Stimulated activated CD4-positive, alpha-beta T cell treated with anti-CD3 and anti-CD28 coated beads, Interleukin-12 subunit alpha, Interleukin-12 subunit beta, amount 100 ng/mL, for 24 hours (primary cell): ENCODE data around the gene CRYBG1.
"Not testable (repeated sequence)": the region's sequence is repeated elsewhere in the genome, so short reads cannot be mapped to it uniquely, and the experiment has no call there.

Experiments
- DNase-seq, 2 experiments: peaks; one replicate each; pipeline ENCODE4 v3.0.0-alpha.2; 2020; ENCODE audit warnings: low read depth in 2 of 2

Gene CRYBG1

GRCh38 chr6:106508834-106509233, 148.3 kb downstream of the CRYBG1 start:
- DNase-seq, result no peak

GRCh38 chr6:106509420-106510089, 149.0 kb downstream of the CRYBG1 start:
- no peak for DNase-seq

- peak in 1 of 2 experiments; percentile 66 for DNase-seq
Observed at GRCh38 chr6:106510090-106510970, 149.8 kb downstream of the CRYBG1 start.

GRCh38 chr6:106511288-106512047, 151.0 kb downstream of the CRYBG1 start:
- DNase-seq, result no peak

- peak; percentile 52 to 68 for DNase-seq
Observed at GRCh38 chr6:106512048-106512967, 151.8 kb downstream of the CRYBG1 start.

- no peak for DNase-seq
Observed at GRCh38 chr6:106512968-106513574, 152.6 kb downstream of the CRYBG1 start.

- no peak for DNase-seq
Observed at GRCh38 chr6:106513808-106514582, 153.5 kb downstream of the CRYBG1 start.

- DNase-seq, result no peak
Observed at GRCh38 chr6:106514583-106514885, 154.0 kb downstream of the CRYBG1 start.

GRCh38 chr6:106515582-106515981, 155.1 kb downstream of the CRYBG1 start:
- not testable (repeated sequence) for DNase-seq

GRCh38 chr6:106516616-106517015, 156.1 kb downstream of the CRYBG1 start:
- DNase-seq, result no peak

GRCh38 chr6:106517706-106518105, 157.2 kb downstream of the CRYBG1 start:
- no peak for DNase-seq

GRCh38 chr6:106518748-106519147, 158.2 kb downstream of the CRYBG1 start:
- no peak for DNase-seq

- DNase-seq, result peak; percentile 63 to 70
Observed at GRCh38 chr6:106519460-106520394, 159.2 kb downstream of the CRYBG1 start.

GRCh38 chr6:106520711-106521401, 160.3 kb downstream of the CRYBG1 start:
- DNase-seq, result peak; percentile 62 to 68

- no peak for DNase-seq
Observed at GRCh38 chr6:106522562-106523250, 162.2 kb downstream of the CRYBG1 start.

GRCh38 chr6:106525107-106525881, 164.8 kb downstream of the CRYBG1 start:
- no peak for DNase-seq

GRCh38 chr6:106525882-106526275, 165.4 kb downstream of the CRYBG1 start:
- no peak for DNase-seq
